Esophagus muscularis mucosa (tissue), 4 donors: ENCODE results near the gene SYNDIG1L.

ENCODE experiments used
- EP300 ChIP-seq: sonication (generic); formaldehyde crosslinking; IDR thresholded peaks from one replicate; pipeline ENCODE4 v1.6.1; 2017; ENCODE audit warnings: antibody characterized with exemption
- POLR2A ChIP-seq: fragments of 450-650 bp; IDR thresholded peaks from one replicate; pipeline ENCODE4 v1.6.1; 2017; ENCODE audit warnings: antibody characterized with exemption, moderate library complexity, mild to moderate bottlenecking, low read depth
- TF ChIP-seq, protein P1 (sequence below), 3 experiments: fragments of 200-600 bp in 2 of 3; fragments of 450-650 bp in 1 of 3; sonication (generic) in 2 of 3; IDR thresholded peaks; one replicate each; pipeline ENCODE4 v1.5.1; 2017 to 2019; ENCODE audit warnings: antibody characterized with exemption in 3 of 3, mild to moderate bottlenecking in 2 of 3, moderate library complexity in 1 of 3

- no peak for TF ChIP-seq POLR2A
- TF ChIP-seq, protein P1, sequence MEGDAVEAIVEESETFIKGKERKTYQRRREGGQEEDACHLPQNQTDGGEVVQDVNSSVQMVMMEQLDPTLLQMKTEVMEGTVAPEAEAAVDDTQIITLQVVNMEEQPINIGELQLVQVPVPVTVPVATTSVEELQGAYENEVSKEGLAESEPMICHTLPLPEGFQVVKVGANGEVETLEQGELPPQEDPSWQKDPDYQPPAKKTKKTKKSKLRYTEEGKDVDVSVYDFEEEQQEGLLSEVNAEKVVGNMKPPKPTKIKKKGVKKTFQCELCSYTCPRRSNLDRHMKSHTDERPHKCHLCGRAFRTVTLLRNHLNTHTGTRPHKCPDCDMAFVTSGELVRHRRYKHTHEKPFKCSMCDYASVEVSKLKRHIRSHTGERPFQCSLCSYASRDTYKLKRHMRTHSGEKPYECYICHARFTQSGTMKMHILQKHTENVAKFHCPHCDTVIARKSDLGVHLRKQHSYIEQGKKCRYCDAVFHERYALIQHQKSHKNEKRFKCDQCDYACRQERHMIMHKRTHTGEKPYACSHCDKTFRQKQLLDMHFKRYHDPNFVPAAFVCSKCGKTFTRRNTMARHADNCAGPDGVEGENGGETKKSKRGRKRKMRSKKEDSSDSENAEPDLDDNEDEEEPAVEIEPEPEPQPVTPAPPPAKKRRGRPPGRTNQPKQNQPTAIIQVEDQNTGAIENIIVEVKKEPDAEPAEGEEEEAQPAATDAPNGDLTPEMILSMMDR (IDR thresholded peaks at IDR 0.05): no peak
- TF ChIP-seq EP300: no peak
Measured at GRCh38 chr14:74368441-74368840, 57.6 kb downstream of the SYNDIG1L start.
